Peyer's patch (tissue), 4 donors: Measurements from ENCODE around the gene EFNA5.

ENCODE experiments used
- CTCF ChIP-seq, 6 experiments: fragments of 450-650 bp in 4 of 6; fragments of 200-600 bp in 2 of 6; sonication (generic) in 1 of 6; IDR thresholded peaks; one replicate each; pipeline ENCODE4 v1.5.1; 2017 to 2019; ENCODE audit warnings: antibody characterized with exemption in 6 of 6, mild to moderate bottlenecking in 3 of 6, moderate library complexity in 1 of 6
- POLR2A ChIP-seq, 2 donors: fragments of 450-650 bp; IDR thresholded peaks; one replicate each; pipeline ENCODE4 v1.5.1; 2017; ENCODE audit warnings: antibody characterized with exemption in 2 of 2, mild to moderate bottlenecking in 2 of 2, moderate library complexity in 2 of 2

- TF ChIP-seq POLR2A (IDR thresholded peaks at IDR 0.05) (no peak), CTCF (IDR thresholded peaks at IDR 0.05) (no peak)
Measured at GRCh38 chr5:107518190-107518589, 152.5 kb downstream of the EFNA5 start.
